Stimulated activated CD8-positive, alpha-beta memory T cell treated with anti-CD3 and anti-CD28 coated beads, Interleukin-15, amount 100 ng/mL, for 48 hours (primary cell): ENCODE results near the gene TMEM258.

Source experiments
- DNase-seq, 2 donors: peaks; one replicate each; pipeline ENCODE4 v3.0.0-alpha.2; 2020; ENCODE audit warnings: low read depth in 2 of 2

TMEM258 gene

GRCh38 chr11:61792310-61793082 is at the start of gene TMEM258, which contains the start of gene FEN1:
TMEM258 (minus strand) TSS chr11:61792599; CDS start chr11:61792558, 41 bp downstream.
FEN1 (plus strand) TSS chr11:61792911; CDS start chr11:61795362, 2,451 bp downstream.
- peak; percentile 80 to 81 for DNase-seq

- no peak for DNase-seq
Observed at GRCh38 chr11:61841636-61842527, 49.5 kb upstream of the TMEM258 start.

GRCh38 chr11:61840371-61840770 is 48.0 kb upstream of the TMEM258 start:
- no peak for DNase-seq

- no peak for DNase-seq
Observed at GRCh38 chr11:61839742-61840141, 47.3 kb upstream of the TMEM258 start.

GRCh38 chr11:61838921-61839320 is 46.5 kb upstream of the TMEM258 start:
- DNase-seq, result no peak

- no peak for DNase-seq
Observed at GRCh38 chr11:61838501-61838900, 46.1 kb upstream of the TMEM258 start.

- no peak for DNase-seq
Observed at GRCh38 chr11:61837411-61838005, 45.1 kb upstream of the TMEM258 start.

- DNase-seq, result no peak
Observed at GRCh38 chr11:61836193-61836592, 43.8 kb upstream of the TMEM258 start.

- DNase-seq, result peak in 1 of 2 donors; percentile 52
Observed at GRCh38 chr11:61834278-61835048, 42.1 kb upstream of the TMEM258 start.

- DNase-seq, result no peak
Observed at GRCh38 chr11:61833926-61834277, 41.5 kb upstream of the TMEM258 start.

- no peak for DNase-seq
Observed at GRCh38 chr11:61833471-61833870, 41.1 kb upstream of the TMEM258 start.

- no peak for DNase-seq
Observed at GRCh38 chr11:61832754-61833153, 40.4 kb upstream of the TMEM258 start.

- no peak for DNase-seq
Observed at GRCh38 chr11:61832207-61832606, 39.8 kb upstream of the TMEM258 start.

- DNase-seq, result no peak
Observed at GRCh38 chr11:61830237-61831105, 38.1 kb upstream of the TMEM258 start.

GRCh38 chr11:61829806-61830205 is 37.4 kb upstream of the TMEM258 start:
- DNase-seq, result no peak

GRCh38 chr11:61828629-61829407 is 36.4 kb upstream of the TMEM258 start:
- peak in 1 of 2 donors; percentile 14 for DNase-seq

- no peak for DNase-seq
Observed at GRCh38 chr11:61828379-61828628, 35.9 kb upstream of the TMEM258 start.

- peak; percentile 76 to 78 for DNase-seq
Observed at GRCh38 chr11:61827571-61828378, 35.4 kb upstream of the TMEM258 start, which contains the start of gene FADS2. FADS2 (plus strand) TSS chr11:61828300; CDS start chr11:61828391, 91 bp downstream.

- no peak for DNase-seq
Observed at GRCh38 chr11:61826930-61827570, 34.7 kb upstream of the TMEM258 start.
